Adipose tissue (tissue), 3 donors: ENCODE measurements around the gene GMPR2. TPM values are rescaled to one million over a fixed set of nuclear protein-coding genes. Genes with fewer than 3 reads are reported as not detected.
A peak's percentile ranks its signal among the peaks of the same experiment; 100 is the strongest.
"Not testable (repeated sequence)": the region's sequence is repeated elsewhere in the genome, so short reads cannot be mapped to it uniquely, and the experiment has no call there.

Experiments
- H3K27ac ChIP-seq: one replicate; pipeline ENCODE4 v1.5.1; 2013; ENCODE audit warnings: low read depth, low read length
- WGBS, 3 donors: extraction: QIAGEN DNeasy Blood & Tissue Kit; methylation state at CpG; one replicate each; pipeline ENCODE4 v1.1.7; 2013; 5-methylcytosine and 5-hydroxymethylcytosine counted together
- polyA plus RNA-seq, 3 donors: library from polyadenylated mRNA; stranded (reverse); fragments of 200-250 nt; gene quantifications; one replicate each; pipeline ENCODE4 v1.2.3, GENCODE V29; 2013
- donor health status: healthy with polysubstance abuse.
- donor health status: Bipolar disorder and iron deficiency.
- donor health status: healthy.

GMPR2 gene
- polyA plus RNA-seq, 3 donors, result 37.3 to 52.7 (median 52.0) TPM

DNA sequence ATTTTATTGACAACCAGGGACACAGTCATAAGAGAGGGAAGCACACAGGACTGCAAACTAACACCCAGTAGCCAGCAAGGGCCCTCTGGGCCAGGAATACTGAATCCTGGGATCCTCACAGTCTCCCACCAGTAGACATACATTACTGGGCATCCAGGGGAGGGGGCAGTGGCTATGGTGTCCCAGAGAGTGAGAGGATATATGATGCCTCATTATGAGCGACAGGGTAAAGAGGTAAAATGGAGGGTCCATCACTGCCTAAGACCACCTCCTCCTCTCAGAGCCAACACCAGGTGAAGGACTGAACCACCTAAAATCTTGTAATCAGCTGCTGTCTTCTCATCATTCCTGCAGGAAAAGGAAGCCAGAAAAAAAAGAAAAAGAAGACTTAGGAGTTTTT lies 15.9 kb upstream of the GMPR2 start:
- WGBS, 3 donors, result 90 to 93% (median 93%) methylated on average over 1 of the region's 1 CpG
- H3K27ac ChIP-seq, result not testable (repeated sequence)

DNA sequence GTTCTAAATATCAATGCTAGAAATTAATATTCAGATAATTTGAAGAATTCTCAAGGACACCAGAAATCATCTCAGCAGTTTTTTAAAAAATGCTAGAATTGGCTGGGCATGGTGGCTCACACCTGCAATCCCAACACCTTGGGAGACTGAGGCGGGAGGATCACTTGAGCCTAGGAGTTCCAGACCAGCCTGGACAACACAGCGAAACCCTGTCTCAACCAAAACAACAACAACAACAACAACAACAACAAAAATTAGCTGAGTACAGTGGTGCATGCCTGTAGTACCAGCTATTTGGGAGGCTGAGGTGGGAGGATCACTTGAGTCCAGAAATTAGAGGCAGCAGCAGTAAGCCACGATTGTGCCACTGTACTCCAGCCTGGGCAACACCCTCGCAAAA lies 13.6 kb upstream of the GMPR2 start:
- no peak overlapping the region for H3K27ac ChIP-seq
- 80 to 92% (median 91%) methylated on average over 4 of the region's 4 CpGs for WGBS, 3 donors

DNA sequence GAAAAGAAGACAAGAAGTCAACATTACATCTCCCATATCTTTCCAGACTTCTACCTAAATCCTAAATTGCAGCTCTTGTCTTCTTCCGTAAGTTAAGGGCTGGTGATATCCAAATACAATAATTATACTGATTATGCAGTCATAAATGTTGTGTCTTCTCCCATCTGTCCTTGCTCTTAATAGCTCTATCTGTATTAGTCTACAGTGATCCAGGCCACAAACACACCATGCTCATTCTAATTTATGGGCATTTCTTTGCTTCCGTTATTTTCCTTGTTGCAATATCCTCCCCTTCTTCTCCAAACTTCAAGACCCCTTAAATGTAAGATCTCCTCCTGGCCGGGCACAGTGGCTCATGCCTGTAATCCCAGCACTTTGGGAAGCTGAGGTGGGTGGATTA lies 13.2 kb upstream of the GMPR2 start:
- WGBS, 3 donors, result 45 to 63% (median 50%) methylated on average over 3 of the region's 3 CpGs

DNA sequence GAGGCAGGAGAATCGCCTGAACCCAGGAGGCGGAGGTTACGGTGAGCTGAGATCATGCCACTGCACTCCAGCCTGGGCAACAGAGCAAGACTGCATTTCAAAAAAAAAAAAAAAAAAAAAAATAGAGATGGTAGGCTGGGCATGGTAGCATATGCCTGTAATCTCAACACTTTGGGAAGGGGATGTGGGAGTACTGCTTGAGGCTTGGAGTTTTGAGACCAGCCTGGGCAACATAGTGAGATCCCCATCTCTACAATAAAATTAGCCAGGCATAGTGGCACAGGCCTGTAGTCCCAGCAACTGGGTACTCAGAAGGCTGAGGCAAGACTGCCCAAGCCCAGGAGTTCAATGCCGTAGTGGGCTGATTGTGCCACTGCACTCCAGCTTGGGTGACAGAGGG lies 9.7 kb upstream of the GMPR2 start:
- 92 to 96% (median 96%) methylated on average over 4 of the region's 4 CpGs for WGBS, 3 donors
- not testable (repeated sequence) for H3K27ac ChIP-seq

More for the DNA sequence above, 13.2 kb upstream of the GMPR2 start:
- H3K27ac ChIP-seq, result no peak overlapping the region

DNA sequence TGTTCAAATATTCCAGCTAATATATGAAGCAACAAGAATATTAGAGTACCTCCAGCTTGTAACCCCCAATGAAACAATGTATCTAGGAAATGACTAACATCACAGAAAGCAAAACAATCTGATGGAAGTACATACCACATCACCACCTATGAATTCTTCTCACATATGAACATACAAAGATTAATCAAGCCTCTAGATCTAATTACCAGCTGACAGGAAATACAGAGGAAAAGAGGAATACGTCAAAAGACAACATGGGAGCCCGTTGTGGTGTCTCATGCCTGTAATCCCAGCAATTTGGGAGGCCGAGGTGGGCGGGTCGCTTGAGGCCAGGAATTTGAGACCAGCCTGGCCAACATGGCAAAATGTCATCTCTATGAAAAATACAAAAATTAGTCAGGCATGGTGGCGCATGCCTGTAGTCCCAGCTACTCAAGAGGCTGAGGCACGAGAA lies 8.1 kb upstream of the GMPR2 start:
- H3K27ac ChIP-seq, result no peak overlapping the region
- WGBS, 3 donors, result 72 to 94% (median 80%) methylated on average over 7 of the region's 7 CpGs

DNA sequence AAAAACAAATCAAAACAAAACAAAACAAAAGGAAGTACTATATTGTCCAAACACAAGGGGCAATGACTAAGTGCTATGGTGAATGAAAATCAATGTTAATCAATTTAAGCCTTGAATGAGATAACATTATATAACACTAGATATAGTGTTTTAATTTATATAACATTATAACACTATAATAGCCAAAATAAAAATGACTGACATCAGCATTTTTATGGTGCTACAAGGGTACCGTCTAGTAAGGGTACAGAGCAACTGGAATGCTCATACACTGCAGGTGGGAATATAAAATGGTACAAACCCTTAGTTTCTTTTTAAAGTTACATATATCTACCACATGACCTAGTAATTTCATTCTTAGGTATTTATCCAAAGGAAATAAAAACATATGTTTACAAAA lies 6.3 kb upstream of the GMPR2 start:
- 74 to 80% (median 76%) methylated on average over 1 of the region's 1 CpG for WGBS, 3 donors
- no peak overlapping the region for H3K27ac ChIP-seq

DNA sequence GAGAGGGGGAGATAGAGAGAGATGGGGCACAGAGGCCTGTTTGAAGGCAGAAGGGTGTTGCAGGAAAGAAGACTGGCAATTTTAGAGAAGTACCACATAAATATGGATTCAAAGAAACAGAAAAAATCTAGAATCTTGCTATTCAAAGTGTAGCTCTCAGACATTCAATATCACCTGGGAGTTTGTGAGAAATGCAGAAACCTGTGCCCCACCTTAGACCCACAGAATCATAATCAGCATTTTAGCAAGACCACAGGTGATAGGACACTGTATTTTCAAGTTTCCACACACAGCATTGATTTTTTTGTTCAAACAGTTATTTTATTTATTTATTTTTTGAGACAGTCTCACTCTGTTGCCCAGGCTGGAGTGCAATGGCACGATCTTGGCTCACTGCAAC lies 3.8 kb upstream of the GMPR2 start:
- H3K27ac ChIP-seq, result no peak overlapping the region
- WGBS, 3 donors, result 0 to 25% (median 3%) methylated on average over 1 of the region's 1 CpG

DNA sequence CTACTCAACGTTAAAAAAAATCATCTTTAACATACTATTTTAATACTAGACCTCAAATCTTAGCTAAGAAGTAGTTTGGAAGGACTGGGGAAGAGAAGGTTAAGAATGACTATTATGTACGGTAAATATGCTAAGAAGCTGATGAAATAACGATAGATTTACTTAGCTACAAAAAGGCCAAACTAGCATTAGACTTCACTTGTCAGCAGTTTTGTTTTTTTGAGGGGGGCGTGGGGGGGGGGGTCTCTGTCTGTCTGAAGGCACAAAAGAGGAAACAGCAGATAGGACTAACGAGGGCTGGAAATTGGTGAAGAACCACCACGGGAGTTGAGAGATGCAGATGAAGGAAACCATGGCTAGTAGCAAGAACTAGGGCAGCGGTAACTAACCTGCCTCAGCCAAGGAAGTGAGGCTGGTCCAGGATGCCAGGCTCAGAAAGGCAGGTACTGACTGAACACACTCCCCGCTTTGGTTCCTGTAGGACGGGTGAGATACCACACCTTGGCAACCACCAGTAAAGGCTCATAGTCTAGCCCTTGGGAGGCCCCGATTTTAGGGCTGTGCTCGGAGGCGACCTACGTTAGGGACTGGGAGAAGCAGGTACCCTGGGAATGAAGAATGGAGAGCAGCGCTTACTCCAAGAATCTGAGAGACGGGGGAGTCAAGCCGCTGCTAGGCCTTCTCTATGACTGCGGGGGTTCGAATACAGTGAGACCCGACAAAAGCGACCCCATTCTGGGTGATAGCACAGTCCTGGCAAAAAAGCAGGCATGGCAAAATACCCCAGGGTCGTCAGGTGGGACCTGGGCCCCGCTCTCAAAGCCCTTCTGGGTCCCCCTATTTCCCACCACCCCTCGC lies 1.2 kb upstream of the GMPR2 start:
- 6 to 11% (median 9%) methylated on average over 23 of the region's 23 CpGs for WGBS, 3 donors
- H3K27ac ChIP-seq, result peak overlapping the region; percentile 75

DNA sequence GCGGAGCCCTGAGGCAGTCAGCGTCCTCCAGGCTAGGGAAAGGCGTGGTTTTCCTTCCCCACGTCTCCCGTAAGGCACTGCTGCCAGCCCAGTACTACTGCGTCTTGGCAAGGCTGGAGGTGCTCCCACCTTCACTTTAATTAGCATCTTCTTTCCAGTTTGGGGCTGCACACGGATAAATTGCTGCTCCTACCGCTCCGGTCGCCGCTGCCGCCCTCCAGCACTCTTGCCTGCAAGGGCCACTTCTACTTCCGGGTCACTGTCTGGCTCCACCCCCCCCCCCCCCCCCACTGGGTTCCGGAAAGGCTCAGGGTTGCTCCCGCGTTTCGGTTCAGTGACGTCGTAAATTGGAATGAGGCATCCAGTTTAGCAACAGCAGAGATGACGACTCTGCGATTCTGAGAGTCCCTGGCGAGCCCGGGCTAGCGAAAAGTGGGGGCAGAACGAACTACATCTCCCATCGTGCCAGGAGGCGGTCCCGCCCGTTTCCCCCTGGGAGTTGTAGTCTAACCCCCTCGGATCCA lies 546 bp upstream of the GMPR2 start, which contains the start of gene NEDD8:
Gene NEDD8, minus strand, starts transcription at position 247 of the 524 bp plus-strand sequence. Its CDS starts 100 bp downstream, at position 147.
- WGBS, 3 donors, result 0 to 1% (median 1%) methylated on average over 29 to 30 of the region's 30 CpGs
- H3K27ac ChIP-seq, result peak within 1 kb of the TSS; percentile 75

DNA sequence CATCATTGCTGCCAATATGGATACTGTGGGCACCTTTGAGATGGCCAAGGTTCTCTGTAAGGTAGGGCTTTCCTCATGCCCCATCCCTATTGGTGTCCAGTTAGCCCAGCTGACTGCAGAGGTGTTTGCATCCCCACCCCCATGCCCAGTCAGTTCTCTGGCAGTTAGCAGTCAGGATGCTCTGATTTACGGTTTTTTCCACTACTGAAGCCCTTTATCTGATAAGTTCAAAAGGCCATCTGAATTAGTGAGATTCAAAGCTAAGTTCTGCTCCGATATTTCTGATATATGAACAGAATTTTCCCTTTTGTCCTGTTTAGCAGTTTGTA lies 773 bp downstream of the GMPR2 start:
- WGBS, 3 donors, result 51 to 81% (median 76%) methylated on average over 2 of the region's 2 CpGs
- H3K27ac ChIP-seq, result no peak overlapping the region

DNA sequence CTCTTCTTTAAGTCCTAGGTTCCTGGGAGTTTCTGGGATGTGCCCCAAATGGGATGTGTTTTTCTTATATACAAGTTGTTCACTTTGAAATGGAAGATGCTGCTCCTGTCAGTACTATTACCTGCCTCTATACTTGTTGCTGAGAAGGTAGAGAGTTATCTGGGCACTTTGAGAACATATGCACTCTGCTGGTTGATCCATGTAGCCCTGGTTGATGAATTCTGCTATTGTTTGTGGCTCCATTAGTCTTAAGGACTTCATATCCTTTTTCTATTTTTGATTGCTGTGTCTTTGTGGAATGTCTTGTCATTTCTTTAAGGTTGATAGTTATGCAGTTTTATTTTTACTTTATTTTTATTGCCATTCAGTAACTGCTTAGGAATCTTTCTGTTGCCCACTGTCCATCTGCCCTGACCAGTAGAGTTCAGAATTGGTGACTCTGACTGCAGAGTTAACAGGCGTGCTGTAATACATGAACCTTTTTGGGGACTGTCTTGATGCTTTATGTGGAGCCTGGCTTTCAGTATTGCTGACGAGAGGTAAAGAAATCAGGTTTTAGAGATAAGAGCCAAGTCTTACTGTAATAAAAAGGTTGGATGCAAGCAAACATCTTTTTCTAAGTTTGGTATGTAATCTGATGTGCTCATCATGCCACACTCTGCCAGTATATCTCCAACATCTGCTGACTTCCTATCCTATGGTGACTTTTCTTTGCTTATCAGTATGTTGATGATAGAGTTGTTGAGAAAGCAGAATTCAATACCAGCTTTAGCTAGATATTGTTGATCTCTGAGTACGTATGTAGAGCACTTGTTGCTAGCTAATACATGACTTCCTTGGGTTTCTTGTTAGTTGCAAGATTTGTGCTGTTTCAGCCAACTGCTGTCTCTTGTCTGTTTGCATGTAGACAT lies 1.6 kb downstream of the GMPR2 start:
- WGBS, 3 donors, result 78 to 93% (median 80%) methylated on average over 3 of the region's 3 CpGs
- no peak overlapping the region for H3K27ac ChIP-seq

DNA sequence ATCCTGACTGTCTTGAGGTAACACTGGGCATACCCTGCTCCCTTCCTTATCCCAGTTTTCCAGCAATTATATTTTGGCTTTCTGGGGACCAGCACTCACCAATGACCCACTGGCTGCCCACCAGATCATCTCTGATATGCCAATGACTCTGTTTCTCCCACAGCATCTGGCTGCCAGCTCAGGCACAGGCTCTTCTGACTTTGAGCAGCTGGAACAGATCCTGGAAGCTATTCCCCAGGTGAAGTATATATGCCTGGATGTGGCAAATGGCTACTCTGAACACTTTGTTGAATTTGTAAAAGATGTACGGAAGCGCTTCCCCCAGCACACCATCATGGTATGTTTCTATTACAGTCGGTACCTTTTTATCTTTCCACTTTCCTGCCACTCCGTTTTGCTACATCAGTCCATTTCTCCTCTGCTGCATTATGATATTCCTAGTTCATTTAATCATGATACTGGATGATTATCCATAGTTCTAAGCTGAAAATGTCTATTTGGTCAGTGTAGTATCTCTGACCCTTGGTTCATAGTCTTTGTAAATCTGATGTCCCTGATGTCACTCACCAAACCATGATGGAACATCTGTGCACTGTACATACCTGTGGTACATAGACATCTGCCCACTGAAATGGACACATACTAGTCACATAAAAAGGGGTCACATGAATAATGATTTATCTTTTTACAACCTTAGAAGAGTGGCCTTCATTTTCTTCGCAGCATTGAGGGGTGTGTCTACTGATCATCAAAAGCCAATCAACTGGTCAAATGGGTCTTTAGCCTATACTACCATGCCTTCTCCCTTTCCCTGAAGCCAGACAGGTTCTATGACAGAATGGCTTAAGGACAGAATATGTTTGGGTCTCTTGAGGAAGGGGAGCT lies 3.3 kb downstream of the GMPR2 start:
- no peak overlapping the region for H3K27ac ChIP-seq
- WGBS, 3 donors, result 87 to 93% (median 91%) methylated on average over 5 of the region's 5 CpGs

DNA sequence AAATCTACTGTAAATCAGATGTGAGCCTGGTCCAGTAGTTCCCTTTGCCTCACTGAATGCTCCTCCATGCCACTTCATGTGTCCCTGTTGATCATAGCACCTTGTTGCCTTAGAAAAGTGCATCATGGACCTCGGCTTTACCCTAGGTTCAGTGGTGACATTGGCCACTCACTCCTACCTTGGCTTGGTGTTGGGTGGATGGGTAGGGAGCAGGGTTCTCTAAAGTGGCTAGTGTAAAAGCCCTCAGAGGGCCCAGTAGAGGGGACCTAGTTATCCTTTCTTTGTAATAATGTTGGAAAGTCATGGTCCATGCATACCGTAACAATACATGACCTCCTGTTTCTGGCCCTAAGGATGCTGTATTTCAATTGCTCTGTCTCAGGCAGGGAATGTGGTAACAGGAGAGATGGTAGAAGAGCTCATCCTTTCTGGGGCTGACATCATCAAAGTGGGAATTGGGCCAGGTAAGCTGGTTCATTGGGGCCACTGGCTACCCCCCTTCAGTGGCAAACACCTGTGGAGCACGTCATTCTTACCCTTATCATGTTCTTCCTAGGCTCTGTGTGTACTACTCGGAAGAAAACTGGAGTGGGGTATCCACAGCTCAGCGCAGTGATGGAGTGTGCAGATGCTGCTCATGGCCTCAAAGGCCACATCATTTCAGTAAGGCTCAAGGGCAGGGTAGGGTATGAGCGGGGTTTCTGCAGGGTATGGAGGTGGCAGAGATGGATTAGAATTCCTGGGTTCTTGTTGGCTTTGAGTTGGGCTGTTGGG lies 4.1 kb downstream of the GMPR2 start:
- H3K27ac ChIP-seq, result no peak overlapping the region
- 89 to 94% (median 94%) methylated on average over 6 of the region's 6 CpGs for WGBS, 3 donors

DNA sequence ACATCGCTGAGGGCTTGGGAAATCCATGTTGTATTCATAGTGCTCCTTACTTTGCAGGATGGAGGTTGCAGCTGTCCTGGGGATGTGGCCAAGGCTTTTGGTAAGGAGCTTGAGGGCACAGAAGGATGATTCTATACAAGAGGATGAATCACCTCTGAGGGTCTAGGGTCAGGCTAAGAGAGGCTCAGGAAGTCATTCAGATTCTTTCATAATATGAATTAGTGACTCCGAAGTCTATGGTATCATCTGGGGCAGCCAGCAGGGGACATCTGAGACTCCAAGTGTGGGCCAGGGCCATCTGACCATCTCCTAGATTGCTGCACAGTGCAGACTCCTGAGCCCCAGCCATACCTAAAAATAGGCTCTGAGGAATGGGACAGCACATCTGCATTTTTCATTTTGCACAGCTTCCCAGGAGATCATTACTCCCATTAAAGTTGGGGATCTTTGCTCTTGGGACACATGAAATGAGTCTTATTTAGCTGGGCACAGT lies 4.8 kb downstream of the GMPR2 start:
- no peak overlapping the region for H3K27ac ChIP-seq
- WGBS, 3 donors, result 87 to 91% (median 90%) methylated on average over 2 of the region's 2 CpGs

DNA sequence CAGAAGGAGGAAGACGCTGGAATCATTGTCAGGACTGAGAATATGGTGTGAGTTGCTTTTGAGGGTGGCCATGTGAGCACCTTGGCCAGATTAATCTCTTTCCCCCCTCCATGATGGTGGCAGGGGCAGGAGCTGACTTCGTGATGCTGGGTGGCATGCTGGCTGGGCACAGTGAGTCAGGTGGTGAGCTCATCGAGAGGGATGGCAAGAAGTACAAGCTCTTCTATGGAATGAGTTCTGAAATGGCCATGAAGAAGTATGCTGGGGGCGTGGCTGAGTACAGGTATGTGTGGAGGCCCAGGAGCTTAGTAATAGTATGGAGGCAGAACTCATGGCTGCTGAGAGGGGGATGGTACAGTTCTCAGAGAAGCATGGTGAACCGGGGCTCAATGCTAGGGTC lies 5.4 kb downstream of the GMPR2 start:
- no peak overlapping the region for H3K27ac ChIP-seq
- 81 to 92% (median 85%) methylated on average over 5 of the region's 5 CpGs for whole genome bisulfite sequencing, 3 donors

DNA sequence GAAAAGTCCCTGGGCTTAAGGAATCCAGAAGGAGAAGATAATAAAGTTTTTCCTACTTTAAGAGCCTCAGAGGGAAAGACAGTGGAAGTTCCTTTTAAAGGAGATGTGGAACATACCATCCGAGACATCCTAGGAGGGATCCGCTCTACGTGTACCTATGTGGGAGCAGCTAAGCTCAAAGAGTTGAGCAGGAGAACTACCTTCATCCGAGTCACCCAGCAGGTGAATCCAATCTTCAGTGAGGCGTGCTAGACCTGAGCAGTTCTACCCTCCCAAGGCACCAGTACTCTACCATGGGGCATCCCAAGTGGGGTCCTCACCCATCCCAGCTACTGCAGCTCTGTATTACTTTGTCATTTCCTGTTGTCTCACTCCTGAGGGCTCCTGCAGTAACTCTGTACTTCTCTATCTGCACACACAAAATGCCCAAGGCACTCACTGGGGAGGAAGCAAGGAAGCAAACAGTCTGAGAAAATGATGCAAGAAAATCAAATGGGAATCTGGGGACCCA lies 5.9 kb downstream of the GMPR2 start:
- WGBS, 3 donors, result 85 to 91% (median 87%) methylated on average over 5 of the region's 5 CpGs
- no peak overlapping the region for H3K27ac ChIP-seq
